HG03469 (cell line): ENCODE results near the gene ZSWIM8.
A peak's percentile ranks its signal among the peaks of the same experiment; 100 is the strongest.
"Not testable (repeated sequence)": the region's sequence is repeated elsewhere in the genome, so short reads cannot be mapped to it uniquely, and the experiment has no call there.

Experiments
- ATAC-seq: cut with Tn5 transposase; IDR thresholded peaks from one replicate; pipeline ENCODE4 v1.9.1; 2021; ENCODE audit warnings: mild to moderate bottlenecking, moderate library complexity, moderate number of reproducible peaks; ENCODE audit not compliant: unreplicated experiment

Gene ZSWIM8, protein sequence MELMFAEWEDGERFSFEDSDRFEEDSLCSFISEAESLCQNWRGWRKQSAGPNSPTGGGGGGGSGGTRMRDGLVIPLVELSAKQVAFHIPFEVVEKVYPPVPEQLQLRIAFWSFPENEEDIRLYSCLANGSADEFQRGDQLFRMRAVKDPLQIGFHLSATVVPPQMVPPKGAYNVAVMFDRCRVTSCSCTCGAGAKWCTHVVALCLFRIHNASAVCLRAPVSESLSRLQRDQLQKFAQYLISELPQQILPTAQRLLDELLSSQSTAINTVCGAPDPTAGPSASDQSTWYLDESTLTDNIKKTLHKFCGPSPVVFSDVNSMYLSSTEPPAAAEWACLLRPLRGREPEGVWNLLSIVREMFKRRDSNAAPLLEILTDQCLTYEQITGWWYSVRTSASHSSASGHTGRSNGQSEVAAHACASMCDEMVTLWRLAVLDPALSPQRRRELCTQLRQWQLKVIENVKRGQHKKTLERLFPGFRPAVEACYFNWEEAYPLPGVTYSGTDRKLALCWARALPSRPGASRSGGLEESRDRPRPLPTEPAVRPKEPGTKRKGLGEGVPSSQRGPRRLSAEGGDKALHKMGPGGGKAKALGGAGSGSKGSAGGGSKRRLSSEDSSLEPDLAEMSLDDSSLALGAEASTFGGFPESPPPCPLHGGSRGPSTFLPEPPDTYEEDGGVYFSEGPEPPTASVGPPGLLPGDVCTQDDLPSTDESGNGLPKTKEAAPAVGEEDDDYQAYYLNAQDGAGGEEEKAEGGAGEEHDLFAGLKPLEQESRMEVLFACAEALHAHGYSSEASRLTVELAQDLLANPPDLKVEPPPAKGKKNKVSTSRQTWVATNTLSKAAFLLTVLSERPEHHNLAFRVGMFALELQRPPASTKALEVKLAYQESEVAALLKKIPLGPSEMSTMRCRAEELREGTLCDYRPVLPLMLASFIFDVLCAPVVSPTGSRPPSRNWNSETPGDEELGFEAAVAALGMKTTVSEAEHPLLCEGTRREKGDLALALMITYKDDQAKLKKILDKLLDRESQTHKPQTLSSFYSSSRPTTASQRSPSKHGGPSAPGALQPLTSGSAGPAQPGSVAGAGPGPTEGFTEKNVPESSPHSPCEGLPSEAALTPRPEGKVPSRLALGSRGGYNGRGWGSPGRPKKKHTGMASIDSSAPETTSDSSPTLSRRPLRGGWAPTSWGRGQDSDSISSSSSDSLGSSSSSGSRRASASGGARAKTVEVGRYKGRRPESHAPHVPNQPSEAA (N-terminal part only)

DNA sequence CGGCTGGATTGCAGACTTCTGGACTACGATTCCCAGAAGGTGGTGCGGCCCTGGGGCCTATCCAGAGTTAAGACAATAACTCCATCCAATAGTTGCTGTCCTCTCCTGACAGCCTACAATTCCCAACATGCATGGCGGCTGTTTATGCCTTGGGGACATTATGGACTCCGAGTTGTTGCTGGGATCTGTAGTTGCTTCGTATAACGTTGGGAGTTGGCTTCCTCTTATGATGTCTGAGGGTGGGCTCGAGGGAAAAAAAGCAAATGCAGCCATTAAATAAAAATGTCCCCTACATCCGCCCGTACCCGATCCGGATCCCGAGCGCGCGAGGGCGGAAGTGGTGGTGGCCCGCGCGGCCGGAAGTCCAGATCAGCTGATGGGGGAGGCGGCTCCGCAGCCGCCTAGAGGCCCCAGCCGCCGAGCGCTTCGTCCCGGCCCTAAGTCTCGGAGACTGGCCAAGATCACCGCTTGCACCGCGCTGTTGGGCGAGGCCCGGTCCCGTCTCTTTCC is at the start of gene ZSWIM8:
TSS of gene ZSWIM8 (plus strand) at position 396 of the 510 bp plus-strand sequence. CDS start 273 bp downstream, outside the sequence.
- peak; percentile 44 for ATAC-seq

DNA sequence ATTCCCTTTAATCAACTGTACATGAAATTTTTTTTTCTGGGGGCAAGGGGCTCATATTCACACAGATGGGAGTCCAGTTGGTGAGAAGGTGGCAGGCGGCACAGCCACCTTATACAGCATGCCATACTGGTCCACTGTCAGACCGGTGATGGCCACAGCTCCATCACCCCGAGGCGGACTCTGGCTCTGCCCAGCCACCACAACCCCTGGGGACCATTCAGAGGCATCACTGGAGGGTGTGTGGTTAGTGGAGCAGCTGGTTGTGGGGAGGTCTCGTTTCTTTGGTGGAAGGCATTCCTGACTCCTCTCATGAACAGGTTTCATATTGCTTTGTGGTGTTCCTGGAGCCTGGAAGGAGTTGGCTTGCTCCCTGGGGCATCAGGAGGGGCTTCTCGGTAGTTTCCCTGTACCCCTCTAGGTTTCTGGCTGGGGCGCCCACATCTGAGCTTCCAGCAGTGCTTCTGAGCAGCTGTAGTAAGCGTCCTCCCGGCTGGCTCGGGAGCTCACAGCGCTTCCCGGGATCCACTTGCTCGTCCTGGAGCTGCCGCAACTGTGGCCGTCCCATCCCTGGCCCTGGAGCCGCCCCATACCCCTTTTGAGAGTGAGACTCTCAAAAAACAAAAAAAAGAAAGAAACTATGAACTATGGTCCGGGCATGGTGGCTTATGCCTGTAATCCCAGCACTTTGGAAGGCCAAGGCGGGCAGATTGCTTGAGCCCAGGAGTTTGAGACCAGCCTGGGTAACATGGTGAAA is 44.7 kb upstream of the ZSWIM8 start:
- not testable (repeated sequence) for ATAC-seq

DNA sequence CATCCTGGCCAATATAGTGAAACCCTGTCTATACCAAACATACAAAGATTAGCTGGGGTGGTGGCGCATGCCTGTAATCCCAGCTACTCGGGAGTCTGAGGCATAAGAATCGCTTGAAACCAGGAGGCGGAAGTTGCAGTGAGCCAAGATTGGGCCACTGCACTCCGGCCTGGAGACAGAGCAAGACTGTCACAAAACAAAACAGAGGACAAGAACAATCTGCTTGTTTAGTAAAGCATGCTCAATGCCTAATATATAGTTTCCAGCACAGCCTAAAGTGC is 43.0 kb upstream of the ZSWIM8 start:
- no peak for ATAC-seq

DNA sequence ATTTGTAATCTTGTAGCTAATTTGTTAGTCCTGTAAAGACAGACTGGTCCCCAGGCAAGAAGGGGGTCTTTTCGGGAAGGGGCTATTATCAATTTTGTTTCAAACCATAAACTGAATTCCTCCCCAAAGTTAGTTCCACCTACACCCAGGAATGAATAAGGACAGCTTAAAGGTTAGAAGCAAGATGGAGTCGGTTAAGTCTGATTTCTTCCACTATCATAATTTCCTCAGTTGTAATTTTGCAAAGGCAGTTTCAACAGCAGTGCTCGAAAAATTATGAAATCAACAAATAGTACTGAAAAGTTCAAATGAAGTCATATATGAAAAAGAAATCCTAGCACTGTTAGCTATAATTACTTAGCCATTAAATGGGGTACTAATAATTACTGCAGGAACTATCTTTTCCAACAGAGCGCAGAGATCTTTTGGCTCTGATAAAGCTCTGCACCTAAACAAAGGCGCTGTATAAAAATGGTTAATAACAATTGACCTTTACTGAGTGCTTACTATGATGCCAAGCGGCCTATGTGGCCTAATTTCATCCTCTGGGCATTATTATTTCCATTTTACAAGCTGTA is 42.0 kb upstream of the ZSWIM8 start:
- no peak for ATAC-seq

DNA sequence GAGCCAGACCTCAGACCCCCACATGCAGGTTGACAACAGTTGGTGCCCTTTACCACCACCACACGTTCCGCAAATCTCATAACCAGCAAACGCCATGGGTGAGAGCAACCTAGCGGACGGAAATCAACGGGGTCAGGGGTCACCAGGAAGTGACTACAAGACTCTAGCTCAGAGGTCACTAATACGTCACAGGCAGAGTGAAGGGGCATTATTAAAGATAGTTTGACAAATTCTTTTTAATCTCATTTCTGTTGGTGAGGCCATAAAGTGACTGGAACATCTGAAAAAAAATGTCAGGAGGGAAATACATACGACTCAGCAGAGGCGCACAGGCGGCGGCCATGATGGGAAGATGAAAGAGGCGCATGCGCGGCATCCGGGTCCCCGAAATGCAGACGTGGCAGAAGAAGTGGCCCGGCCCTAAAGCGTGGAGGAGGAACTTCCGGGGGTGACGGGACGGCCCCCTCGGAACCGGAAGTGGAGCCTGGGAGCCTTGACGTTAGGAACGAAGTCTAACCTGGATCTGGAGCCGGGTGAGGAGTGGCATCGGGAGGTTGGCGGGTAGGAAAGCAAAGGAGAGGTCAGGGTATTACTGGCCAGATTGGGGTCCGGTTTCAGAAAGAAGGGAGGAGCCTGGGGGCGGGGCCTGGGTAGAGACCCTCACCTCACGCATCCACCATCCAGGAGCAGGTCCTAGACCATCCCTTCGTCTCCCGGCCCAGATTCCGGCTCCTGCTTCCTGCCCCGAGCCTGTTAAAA is 41.3 kb upstream of the ZSWIM8 start, which contains the start of gene SEC24C:
TSS of gene SEC24C (plus strand) at position 468 of the 759 bp plus-strand sequence. CDS start 2,461 bp downstream, outside the sequence.
- ATAC-seq, result peak; percentile 64

DNA sequence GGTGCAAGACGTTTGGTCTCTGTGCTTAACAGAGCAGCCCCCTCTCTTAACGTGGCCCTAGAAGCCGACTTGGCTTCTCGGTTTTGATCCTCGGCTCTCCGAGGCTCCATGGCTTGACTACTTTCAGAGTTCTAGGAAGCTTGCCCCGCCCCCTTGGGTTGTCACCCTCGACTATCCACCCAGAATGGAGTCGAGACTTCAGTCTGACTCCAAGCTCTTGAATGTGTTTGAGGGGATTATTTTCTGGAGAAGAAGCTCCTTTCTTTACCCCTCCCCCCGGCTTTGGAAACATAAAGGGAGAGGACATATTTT is 40.8 kb upstream of the ZSWIM8 start:
- ATAC-seq, result no peak

DNA sequence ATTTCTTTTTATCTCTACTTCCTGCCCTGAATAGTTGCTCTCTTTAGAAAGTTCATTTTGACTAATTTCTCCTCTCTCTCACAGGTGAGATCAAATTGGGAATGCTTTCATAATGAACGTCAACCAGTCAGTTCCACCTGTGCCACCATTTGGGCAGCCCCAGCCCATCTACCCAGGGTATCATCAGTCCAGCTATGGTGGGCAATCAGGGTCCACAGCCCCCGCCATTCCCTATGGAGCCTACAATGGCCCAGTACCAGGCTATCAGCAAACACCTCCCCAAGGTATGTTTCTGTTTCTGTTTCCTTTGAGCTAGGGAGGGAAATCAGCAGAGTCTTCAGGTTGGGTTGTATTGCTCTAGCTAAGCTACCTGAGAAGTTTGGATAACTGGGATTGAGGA is 38.7 kb upstream of the ZSWIM8 start:
- ATAC-seq, result no peak

DNA sequence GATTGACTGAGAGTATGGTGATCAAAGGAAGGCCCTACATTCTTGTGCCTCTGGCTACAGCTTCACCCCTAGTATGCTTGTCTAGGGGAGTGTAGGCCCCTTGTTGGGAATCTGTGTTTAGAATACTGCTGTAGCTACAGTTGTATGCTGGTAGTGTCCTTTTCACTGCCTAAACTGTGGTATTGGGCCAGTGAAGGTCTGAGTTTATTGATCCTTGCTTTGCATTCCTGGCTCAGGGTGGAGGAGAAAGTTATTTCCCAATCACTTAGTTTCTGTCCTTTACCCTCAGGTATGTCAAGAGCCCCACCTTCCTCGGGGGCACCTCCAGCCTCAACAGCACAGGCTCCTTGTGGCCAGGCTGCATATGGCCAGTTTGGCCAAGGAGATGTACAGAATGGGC is 34.6 kb upstream of the ZSWIM8 start:
- no peak for ATAC-seq

DNA sequence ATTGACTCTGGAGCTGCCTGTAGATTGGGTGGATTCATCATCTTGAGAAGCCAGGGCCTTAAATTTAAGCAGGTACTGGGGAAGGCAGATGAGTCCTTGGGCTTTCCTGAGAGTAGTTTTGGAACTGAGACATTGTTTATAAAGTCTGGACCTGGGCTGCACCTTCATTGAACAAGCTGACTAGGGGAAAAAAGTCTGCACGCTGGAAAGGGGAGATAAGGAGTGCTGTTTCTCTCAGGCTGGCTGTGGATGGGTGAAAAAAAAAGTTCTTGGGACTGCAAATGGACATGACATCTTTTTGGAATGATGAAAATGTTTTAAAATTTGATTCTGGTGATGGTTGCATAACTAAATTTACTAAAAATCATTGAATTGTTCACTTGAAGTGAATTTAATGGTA is 29.2 kb upstream of the ZSWIM8 start:
- no peak for ATAC-seq

DNA sequence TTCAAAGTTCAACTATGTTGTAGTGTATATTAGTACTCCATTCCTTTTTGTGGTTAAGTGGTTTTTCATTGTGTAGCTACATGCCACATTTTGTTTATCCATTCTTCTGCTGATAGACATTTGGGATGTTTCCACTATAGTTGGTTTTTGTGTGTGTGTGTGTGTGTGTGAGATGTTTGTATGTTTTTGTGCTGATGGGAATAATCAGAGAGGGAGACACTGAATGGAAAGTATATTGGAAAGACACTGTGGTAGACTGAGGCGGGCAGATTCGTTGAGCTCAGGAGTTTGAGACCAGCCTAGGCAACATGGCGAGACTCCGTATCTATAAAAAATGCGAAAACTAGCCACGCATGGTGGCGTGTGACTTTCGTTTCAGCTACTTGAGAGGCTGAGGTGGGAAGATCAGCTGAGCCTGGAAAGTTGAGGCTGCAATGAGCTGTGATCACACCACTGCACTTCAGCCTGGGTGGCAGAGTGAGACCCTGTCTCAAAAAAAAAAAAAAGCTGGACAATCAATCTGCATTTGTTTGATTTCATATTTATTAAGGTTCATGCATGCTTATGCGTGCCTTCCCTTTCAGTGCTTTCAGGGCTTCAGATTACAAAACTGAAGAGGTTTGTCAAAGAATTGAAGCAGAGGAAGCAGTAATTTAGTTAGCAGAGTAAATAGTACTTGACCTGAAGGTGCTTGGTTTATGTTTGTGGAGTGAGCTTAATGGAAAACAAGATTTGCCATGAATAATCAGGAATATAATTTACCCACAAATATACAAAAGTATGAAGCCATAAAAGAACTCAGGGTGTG is 26.5 kb upstream of the ZSWIM8 start:
- no peak for ATAC-seq

DNA sequence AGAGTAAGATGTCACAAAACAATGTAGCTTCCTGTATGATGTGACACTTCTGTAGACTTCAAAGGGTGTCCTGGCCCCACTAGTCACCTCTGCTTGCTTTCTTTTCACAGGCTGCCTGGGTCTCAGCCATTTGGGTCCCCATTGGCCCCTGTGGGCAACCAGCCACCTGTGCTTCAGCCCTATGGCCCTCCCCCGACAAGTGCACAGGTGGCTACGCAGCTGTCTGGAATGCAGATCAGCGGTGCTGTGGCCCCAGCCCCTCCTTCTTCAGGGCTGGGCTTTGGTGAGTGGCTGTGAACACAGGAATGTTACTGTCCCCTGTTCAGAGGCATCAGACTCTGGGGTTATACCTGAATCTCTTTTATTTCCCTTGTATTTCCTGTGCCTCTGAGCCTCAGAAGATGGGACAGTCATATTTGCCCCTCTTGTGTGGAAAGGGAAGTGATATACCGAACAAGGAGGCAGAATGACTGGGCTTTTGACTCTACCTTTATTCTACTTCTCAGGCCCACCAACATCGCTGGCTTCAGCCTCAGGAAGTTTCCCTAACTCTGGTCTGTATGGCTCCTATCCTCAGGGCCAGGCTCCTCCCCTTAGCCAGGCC is 25.8 kb upstream of the ZSWIM8 start:
- ATAC-seq, result no peak

DNA sequence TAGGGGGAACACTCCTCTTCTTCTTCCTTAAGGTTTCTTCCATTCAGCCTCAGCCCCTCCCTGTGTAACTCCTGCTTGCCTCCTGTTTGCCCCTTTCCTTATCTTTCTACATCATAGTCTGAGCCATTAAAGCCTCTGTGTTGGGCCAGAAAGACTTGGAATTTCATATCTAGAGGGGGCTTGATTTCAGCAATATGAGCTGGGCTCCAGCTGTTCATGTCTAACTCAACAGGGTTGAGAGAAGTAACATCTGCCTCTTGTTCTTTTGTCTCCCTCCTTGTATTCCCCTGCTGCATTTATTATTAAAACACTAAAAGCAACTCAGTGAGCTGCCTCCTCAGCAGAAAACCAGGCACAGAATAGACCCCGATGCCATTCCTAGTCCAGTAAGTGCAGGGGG is 23.6 kb upstream of the ZSWIM8 start:
- no peak for ATAC-seq

DNA sequence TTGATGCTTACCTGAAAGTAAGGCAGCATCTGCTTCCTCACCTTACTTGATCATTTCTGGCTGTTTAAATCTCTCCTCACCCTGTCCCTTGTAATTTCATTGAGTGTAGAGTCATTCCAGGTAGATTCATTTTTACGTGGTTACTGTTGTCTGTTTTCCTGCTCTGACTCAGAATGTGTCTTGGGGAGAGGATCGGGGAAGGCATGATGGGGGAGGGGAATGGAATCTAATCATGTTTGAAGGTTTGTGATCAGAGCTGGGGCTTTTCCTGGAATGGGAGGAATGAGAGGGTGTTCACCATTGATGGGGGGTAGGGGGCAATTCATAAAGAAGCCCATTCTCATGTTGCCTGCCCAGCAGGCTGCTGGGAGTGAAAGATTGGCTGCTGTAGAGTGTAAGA is 22.5 kb upstream of the ZSWIM8 start:
- ATAC-seq, result no peak

DNA sequence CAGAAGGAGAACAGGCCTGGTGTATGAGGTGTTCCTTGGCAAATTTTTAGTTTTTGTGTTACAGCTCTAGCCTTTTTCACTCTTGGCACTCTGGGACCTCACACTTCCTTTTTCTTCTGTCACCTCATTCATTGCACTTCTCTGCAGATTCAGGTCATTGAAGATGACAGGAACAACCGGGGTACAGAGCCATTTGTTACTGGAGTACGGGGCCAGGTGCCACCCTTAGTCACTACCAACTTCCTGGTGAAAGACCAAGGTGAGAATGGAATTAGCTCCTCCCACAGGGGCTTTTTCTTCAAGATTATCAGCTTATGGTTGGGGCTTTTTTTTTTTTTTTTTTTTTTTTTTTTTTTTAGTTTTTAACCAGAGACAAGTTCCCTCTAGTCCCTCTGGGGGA is 22.1 kb upstream of the ZSWIM8 start:
- ATAC-seq, result no peak

DNA sequence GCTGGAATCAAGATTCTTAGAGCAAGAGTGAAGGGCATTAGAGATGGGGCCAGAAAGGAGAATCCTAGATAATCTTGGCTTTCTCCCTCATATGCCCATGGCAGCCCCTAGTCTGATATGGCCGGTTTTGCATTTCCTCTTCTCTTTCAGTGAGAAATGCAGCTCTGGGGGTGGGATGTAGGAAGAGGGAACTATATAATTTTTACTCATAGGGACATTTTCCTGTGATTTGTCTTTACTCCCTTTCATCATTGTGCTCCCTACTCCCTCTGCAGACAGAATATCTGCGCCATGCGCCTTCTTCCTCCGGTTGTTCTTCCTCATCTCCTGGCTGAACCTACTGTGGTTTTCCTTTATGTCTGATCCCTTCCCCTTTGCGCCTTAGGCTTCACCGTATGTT is 20.3 kb upstream of the ZSWIM8 start:
- ATAC-seq, result no peak

DNA sequence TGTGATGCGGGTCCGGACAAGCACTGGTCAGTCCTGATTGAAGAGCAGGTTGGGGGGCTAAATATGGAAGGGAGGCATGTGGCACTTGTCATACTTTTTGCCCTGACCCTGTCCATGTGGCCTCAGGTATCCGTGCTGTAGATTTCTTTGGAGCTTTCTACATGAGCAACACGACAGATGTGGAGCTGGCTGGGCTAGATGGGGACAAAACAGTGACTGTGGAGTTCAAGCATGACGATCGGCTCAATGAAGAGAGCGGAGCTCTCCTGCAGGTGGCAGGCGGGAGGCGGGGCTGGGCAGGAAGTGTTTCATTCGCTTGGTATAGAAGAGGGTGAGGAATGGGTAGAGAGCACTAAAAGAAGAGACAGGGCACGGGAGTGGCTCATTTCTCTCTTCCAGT is 16.5 kb upstream of the ZSWIM8 start:
- no peak for ATAC-seq

DNA sequence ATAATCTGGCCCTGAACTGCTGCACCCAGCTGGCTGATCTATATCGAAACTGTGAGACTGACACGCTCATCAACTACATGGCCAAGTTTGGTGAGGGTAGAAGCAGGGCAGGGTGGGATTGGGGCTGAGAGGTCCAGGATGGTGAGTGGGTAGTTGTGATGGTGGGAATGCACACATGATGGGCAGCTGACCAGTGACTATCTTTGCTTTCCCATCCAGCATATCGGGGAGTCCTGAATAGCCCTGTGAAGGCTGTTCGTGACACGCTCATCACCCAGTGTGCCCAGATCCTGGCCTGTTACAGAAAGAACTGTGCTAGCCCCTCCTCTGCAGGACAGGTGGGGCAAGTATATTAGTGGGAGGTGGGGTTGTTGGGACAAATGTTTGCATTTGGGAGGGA is 16.0 kb upstream of the ZSWIM8 start:
- ATAC-seq, result no peak

DNA sequence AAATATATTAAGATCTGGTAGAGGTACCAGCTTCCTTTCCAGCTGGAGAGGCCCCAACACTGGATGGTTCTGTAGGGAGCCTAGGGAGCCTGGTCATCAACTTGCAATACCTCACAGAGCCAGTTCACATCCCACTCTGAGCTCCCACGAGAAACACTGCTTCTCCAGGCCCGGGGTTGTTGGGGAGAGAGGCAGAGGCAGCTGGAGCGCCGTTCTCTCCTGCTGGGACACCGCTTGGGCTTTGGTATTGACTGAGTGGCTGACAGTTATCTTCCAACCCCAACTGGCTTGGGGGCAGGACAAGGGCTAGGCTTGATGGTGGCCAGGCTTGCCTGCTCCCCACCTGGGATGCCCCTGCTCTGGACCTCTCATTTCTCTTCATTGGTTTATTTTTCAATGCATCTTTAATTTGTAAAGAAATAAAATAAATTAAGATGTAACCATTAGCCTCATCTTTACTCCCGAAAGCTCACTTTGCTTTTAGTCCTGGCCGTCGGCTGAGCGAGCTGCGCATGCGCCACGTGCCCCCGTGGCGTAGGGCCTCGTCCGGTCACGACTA is 13.6 kb upstream of the ZSWIM8 start:
- peak; percentile 23 for ATAC-seq
